AG10803 (cell line): ENCODE measurements around the gene LRRC45.

Experiments used
- DNase-seq: peaks from one replicate; pipeline ENCODE4 v3.0.0; 2010; ENCODE audit warnings: low read depth
- H3K4me3 ChIP-seq: 2 replicates; pipeline ENCODE4 v1.5.1; 2011; ENCODE audit warnings: mild to moderate bottlenecking, low read length, control low read depth
- CTCF ChIP-seq: conservative IDR thresholded peaks from 2 replicates; pipeline ENCODE4 v1.5.1; 2011; ENCODE audit warnings: mild to moderate bottlenecking, low read length, control low read depth, inconsistent platforms

The LRRC45 gene

DNA sequence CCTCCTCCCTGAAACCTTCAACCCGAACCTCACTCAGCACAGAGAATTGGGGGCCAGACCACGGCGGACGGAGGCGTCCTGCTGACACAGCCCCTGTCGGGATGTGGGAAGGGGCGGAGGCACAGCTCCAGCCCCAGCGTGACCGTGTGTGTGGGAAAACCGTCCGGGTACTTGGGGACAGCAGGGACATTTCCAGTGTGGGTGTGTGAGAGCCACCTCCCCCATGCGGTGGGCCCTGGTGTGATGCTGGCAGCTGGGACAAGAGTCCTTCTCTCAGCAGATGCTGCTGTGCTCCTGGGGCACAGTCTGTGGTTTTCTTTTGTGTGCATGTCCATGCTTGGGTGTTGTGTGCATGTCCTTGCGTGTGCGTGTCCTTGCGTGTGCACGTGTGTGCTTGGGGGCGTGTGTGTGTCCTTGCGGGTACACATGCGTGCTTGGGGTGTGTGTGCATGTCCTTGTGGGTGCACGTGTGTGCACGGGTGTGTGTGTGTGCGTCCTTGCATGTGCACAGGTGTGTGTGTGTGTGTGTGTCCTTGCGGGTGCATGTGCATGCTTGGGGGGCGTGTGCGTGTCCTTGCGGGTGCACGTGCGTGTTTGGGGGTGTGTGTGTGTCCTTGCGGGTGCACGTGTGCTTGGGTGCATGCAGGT, 17.3 kb upstream of the LRRC45 start:
- DNase-seq = no peak
- H3K4me3 ChIP-seq = no peak overlapping the region
- TF ChIP-seq CTCF = no peak

DNA sequence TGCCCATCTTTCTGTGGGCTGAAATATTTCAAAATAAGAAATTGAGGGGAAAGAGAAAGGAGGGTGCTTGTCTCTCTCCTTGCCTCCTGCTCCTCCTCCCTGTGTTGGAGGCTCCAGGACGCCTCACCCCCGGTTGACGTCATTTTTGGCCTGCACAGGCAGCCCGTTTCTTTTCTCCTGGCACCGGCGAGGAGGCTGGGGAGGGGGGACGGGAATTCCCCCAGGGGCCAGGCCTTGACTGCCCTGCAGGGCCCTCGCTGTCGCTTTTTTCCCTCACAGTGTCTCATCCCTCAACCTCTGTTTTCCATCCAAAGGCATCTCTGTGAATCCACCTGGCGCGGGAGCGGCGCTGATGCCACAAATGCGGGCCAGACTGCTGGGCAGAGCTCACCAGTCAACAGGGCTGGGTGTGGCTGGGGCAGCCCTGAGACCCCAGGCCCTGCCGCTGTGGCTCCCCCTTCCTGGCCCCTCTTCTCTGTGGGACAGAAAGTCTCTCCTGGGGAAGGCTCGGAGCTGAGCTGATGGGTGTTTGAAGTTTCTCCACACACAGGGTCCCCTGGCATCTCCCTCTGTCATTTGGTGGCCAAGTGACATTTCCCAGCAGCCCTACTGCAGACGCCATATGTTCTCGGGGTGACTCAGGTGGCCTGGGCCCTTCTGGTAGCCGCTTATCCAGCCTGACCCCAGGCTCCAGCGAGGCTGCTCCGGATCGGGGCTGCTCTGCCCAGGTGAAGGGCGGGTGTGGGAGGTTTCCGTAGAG, 16.5 kb upstream of the LRRC45 start:
- DNase-seq = peak; percentile 43
- no peak overlapping the region for H3K4me3 ChIP-seq
- TF ChIP-seq CTCF = no peak

GRCh38 chr17:82007228-82007494, 15.9 kb upstream of the LRRC45 start:
- no peak for DNase-seq
- TF ChIP-seq CTCF = no peak
- H3K4me3 ChIP-seq = no peak overlapping the region

- no peak for TF ChIP-seq CTCF
- no peak overlapping the region for H3K4me3 ChIP-seq
- DNase-seq = no peak
Measured at GRCh38 chr17:82007495-82008257, 15.4 kb upstream of the LRRC45 start.

- DNase-seq = no peak
- no peak for TF ChIP-seq CTCF
- H3K4me3 ChIP-seq = no peak overlapping the region
Measured at GRCh38 chr17:82008258-82008940, 14.7 kb upstream of the LRRC45 start.

- no peak for TF ChIP-seq CTCF
- DNase-seq = no peak
- H3K4me3 ChIP-seq = no peak overlapping the region
Measured at GRCh38 chr17:82008941-82009405, 14.1 kb upstream of the LRRC45 start.
